GM23338 (cell line): ENCODE measurements around the gene TAS2R13. TPM values are rescaled to one million over a fixed set of nuclear protein-coding genes. Genes with fewer than 3 reads are reported as not detected.

Experiments
- ATAC-seq: fragments of 200-7000 bp; cut with Tn5 transposase; 3 replicates; pipeline ENCODE4 v1.9.1; 2020
- DNase-seq: peaks from one replicate; pipeline ENCODE4 v3.0.0-alpha.2; 2015; ENCODE audit warnings: low spot score
- H2AFZ ChIP-seq: fragments of 200-600 bp; sonication (generic); 2 replicates; pipeline ENCODE4 v1.8.0; 2016; ENCODE audit warnings: antibody characterized with exemption, mild to moderate bottlenecking, moderate library complexity
- H3F3A ChIP-seq: fragments of 200-600 bp; sonication (generic); replicated peaks from 2 replicates; pipeline ENCODE4 v1.8.0; 2017; ENCODE audit warnings: antibody characterized with exemption, mixed run types, low read depth
- H3K27ac ChIP-seq: fragments of 200-600 bp; sonication (generic); 2 replicates; pipeline ENCODE4 v1.6.1; 2016; ENCODE audit warnings: low read depth
- H3K27me3 ChIP-seq: fragments of 200-600 bp; sonication (generic); 2 replicates; pipeline ENCODE4 v1.8.0; 2016; ENCODE audit warnings: mild to moderate bottlenecking, mixed run types, moderate library complexity; ENCODE audit not compliant: insufficient read depth
- H3K36me3 ChIP-seq: fragments of 200-600 bp; sonication (generic); 2 replicates; pipeline ENCODE4 v1.8.0; 2016; ENCODE audit warnings: mild to moderate bottlenecking; ENCODE audit not compliant: insufficient read depth
- H3K4me1 ChIP-seq: fragments of 200-600 bp; sonication (generic); 2 replicates; pipeline ENCODE4 v1.8.0; 2016; ENCODE audit warnings: mild to moderate bottlenecking, moderate library complexity; ENCODE audit not compliant: insufficient read depth
- H3K4me2 ChIP-seq: fragments of 200-600 bp; sonication (generic); 2 replicates; pipeline ENCODE4 v1.7.1; 2017; ENCODE audit warnings: mixed run types
- H3K4me3 ChIP-seq: fragments of 200-600 bp; sonication (generic); 2 replicates; pipeline ENCODE4 v1.6.1; 2016; ENCODE audit warnings: mixed run types
- H3K79me2 ChIP-seq: fragments of 200-600 bp; sonication (generic); replicated peaks from 2 replicates; pipeline ENCODE4 v1.8.0; 2017; ENCODE audit warnings: mild to moderate bottlenecking; ENCODE audit not compliant: insufficient read depth
- H3K9me2 ChIP-seq: fragments of 200-600 bp; sonication (generic); 2 replicates; pipeline ENCODE4 v1.8.0; 2017; ENCODE audit not compliant: insufficient read depth
- H4K20me1 ChIP-seq: fragments of 200-600 bp; sonication (generic); replicated peaks from 2 replicates; pipeline ENCODE4 v1.8.0; 2017; ENCODE audit warnings: mild to moderate bottlenecking; ENCODE audit not compliant: insufficient read depth
- H3K27ac Mint-ChIP-seq: 2 replicates; pipeline ENCODE4 v1.8.0; 2020; ENCODE audit warnings: inconsistent platforms, mild to moderate bottlenecking, moderate library complexity, mixed read lengths
- H3K27me3 Mint-ChIP-seq: 3 replicates; pipeline ENCODE4 v1.8.0; 2022; ENCODE audit warnings: low read depth, mild to moderate bottlenecking, moderate library complexity, mixed read lengths, inconsistent platforms; ENCODE audit not compliant: insufficient read depth, poor library complexity
- H3K36me3 Mint-ChIP-seq: 3 replicates; pipeline ENCODE4 v1.8.0; 2021; ENCODE audit warnings: low read depth, mild to moderate bottlenecking, inconsistent platforms, moderate library complexity, mixed read lengths
- H3K4me1 Mint-ChIP-seq: 3 replicates; pipeline ENCODE4 v1.8.0; 2020; ENCODE audit warnings: mild to moderate bottlenecking, inconsistent platforms, mixed read lengths
- H3K4me3 Mint-ChIP-seq: 3 replicates; pipeline ENCODE4 v1.8.0; 2021; ENCODE audit warnings: moderate library complexity, mild to moderate bottlenecking, inconsistent platforms, mixed read lengths
- H3K9me3 Mint-ChIP-seq: 3 replicates; pipeline ENCODE4 v1.8.0; 2020; ENCODE audit warnings: moderate library complexity, mild to moderate bottlenecking, inconsistent platforms, mixed read lengths
- CTCF ChIP-seq, 2 experiments: fragments of 200-600 bp in 1 of 2; sonication (generic) in 1 of 2; conservative IDR thresholded peaks; 2 replicates each; pipeline versions ENCODE4 v1.5.1 to v1.6.1; 2016 to 2017; ENCODE audit warnings: antibody characterized with exemption in 2 of 2, low read depth in 2 of 2, mild to moderate bottlenecking in 2 of 2, moderate library complexity in 1 of 2
- NANOG ChIP-seq: IDR thresholded peaks from 2 replicates; pipeline ENCODE4 v1.6.1; 2016; ENCODE audit warnings: antibody characterized with exemption, borderline replicate concordance
- ZNF462 ChIP-seq: fragments of 250-450 bp; sonication (Bioruptor Pico); IDR thresholded peaks from 2 replicates; pipeline ENCODE4 v1.5.0; 2020; ENCODE audit warnings: mild to moderate bottlenecking, moderate library complexity
- polyA plus RNA-seq: library from polyadenylated mRNA; unstranded; fragments of >200 nt; fragmentation: Nextera tagmentation; extraction: Ambion mirVana; gene quantifications from 2 replicates; pipeline ENCODE4 v1.2.1, GENCODE V29; 2016
- total RNA-seq: library from RNA; depleted of rRNA; stranded (reverse); fragments of >200 nt; shearing (Covaris generic); gene quantifications from 2 replicates; pipeline ENCODE4 v1.2.3, GENCODE V29; 2014

TAS2R13 gene
- total and polyA plus RNA-seq, 2 experiments from 2014 or later: 3.6 TPM; not detected in 1

GRCh38 chr12:10863512-10864218, 45.7 kb downstream of the TAS2R13 start:
- Histone ChIP-seq H3K4me2 (no peak overlapping the region), H3K79me2 (no peaks in the 10 kb centered on the region), H3K27ac (no peak overlapping the region), H4K20me1 (no peaks in the 10 kb centered on the region), H3K4me1 (no peaks in the 10 kb centered on the region), H3K9me2 (no peaks in the 10 kb centered on the region), H3K4me3 (no peak overlapping the region), H3K36me3 (no peaks in the 10 kb centered on the region), H2AFZ (no peak overlapping the region), H3F3A (no peaks in the 10 kb centered on the region), H3K27me3 (no peaks in the 10 kb centered on the region)
- ATAC-seq (no peak), DNase-seq (no peak)
- Mint-ChIP-seq H3K4me1 (no peaks in the 10 kb centered on the region), H3K36me3 (peaks cover 20% of the 10 kb centered on the region), H3K4me3 (no peak overlapping the region), H3K9me3 (peaks cover 5% of the 10 kb centered on the region; the same call in 2 of the 3 replicates), H3K27ac (no peak overlapping the region), H3K27me3 (no peaks in the 10 kb centered on the region)
- TF ChIP-seq NANOG (no peak), ZNF462 (CRISPR knock-in tag) (no peak), CTCF (conservative IDR thresholded peaks at IDR 0.05; ENCODE audit: low read depth in 2 of 2) (no peak)
